Ishikawa (cell line): ENCODE data around the gene DGKA.

Experiments used
- FOXM1 ChIP-seq: IDR thresholded peaks from 2 replicates; pipeline ENCODE4 v1.6.1; 2012; ENCODE audit warnings: low read depth, borderline replicate concordance
- NFIC ChIP-seq: IDR thresholded peaks from 2 replicates; pipeline ENCODE4 v1.6.1; 2012
- TAF1 ChIP-seq: IDR thresholded peaks from 2 replicates; pipeline ENCODE4 v1.6.1; 2012; ENCODE audit warnings: low read depth, mild to moderate bottlenecking

GRCh38 chr12:55901881-55902490 is 29.0 kb upstream of the DGKA start:
- no peak for TF ChIP-seq NFIC
- TF ChIP-seq TAF1: no peak
- no peak for TF ChIP-seq FOXM1
